NCI-H82 treated with DMSO at 0.1 percent for 48 hours (cell line): ENCODE data around the gene UBC.

Source experiments
- DNase-seq: peaks from one replicate; lab custom pipeline; 2025; ENCODE audit not compliant: unreplicated experiment; lab: John Stamatoyannopoulos, UW

The UBC gene

DNA sequence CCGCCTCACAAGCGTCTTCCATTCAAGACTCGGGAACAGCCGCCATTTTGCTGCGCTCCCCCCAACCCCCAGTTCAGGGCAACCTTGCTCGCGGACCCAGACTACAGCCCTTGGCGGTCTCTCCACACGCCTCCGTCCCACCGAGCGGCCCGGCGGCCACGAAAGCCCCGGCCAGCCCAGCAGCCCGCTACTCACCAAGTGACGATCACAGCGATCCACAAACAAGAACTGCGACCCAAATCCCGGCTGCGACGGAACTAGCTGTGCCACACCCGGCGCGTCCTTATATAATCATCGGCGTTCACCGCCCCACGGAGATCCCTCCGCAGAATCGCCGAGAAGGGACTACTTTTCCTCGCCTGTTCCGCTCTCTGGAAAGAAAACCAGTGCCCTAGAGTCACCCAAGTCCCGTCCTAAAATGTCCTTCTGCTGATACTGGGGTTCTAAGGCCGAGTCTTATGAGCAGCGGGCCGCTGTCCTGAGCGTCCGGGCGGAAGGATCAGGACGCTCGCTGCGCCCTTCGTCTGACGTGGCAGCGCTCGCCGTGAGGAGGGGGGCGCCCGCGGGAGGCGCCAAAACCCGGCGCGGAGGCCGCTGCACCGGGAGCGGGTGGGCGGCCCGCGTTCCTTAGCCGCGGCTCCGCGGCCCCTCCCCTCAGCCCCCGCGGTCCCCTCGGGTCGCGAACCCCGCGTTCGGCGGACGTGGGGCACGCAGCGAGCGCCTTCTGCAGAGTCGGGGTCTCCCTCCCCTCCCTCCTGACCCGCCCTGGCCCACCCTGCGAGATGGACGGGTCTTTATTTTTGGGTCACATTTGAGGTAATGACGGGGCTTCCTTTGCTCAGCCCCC is at the start of gene UBC:
TSS of gene UBC (minus strand) at position 259 of the 847 bp plus-strand sequence. CDS start 879 bp downstream, outside the sequence.
- DNase-seq: no peak

DNA sequence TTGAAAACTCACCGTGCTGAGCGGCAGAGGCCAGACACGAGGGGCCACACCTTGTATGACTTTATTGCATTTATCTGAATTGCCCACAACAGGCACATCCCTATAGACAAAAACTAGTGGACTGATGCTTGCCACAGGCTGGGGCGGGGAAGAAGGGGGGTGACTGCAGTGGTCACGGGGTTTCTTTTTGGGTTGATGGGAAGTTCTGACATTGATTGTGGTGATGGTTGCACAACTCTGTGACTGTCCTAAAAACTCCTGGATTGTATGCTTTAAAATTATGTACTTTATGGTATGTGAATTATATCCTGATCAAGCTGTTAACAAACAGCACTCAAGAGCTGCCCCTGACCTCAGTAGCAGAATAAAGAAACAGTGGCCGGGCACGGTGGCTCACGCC is 48.8 kb upstream of the UBC start:
- no peak for DNase-seq

DNA sequence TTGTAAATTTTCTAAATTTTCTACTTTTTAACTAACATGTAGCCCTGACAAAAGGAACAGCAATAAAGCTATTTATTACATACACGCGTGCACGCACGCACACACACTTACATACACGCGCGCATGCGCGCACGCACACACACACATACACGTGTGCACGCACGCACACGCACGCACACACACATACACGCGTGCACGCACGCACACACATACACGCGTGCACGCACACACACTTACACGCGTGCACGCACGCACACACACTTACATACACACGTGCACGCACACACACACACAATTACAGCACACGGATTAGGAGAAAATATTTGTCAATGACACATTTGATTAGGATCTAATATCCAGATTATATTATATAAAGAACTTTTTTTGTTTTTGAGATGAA is 46.6 kb upstream of the UBC start:
- DNase-seq: no peak

GRCh38 chr12:124956571-124956970 is 42.1 kb upstream of the UBC start:
- DNase-seq: no peak

DNA sequence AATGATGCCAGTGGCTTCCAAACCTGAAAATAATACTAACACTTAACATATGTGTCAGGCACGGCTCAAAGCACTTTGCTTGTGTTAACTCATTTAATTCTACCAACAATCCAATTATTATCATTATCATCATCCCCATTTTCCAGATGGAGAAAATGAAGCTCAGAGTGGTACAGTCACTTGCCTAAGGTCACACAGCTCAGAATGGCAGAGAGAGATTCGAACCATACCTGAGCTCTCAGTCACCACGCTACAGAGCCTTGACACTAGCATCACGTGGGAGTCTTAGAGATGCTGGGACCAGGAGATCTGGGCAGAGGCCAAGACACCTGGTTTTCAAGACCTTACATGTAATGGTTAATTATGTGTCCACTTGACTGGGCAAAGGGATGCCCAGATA is 40.3 kb upstream of the UBC start:
- no peak for DNase-seq

DNA sequence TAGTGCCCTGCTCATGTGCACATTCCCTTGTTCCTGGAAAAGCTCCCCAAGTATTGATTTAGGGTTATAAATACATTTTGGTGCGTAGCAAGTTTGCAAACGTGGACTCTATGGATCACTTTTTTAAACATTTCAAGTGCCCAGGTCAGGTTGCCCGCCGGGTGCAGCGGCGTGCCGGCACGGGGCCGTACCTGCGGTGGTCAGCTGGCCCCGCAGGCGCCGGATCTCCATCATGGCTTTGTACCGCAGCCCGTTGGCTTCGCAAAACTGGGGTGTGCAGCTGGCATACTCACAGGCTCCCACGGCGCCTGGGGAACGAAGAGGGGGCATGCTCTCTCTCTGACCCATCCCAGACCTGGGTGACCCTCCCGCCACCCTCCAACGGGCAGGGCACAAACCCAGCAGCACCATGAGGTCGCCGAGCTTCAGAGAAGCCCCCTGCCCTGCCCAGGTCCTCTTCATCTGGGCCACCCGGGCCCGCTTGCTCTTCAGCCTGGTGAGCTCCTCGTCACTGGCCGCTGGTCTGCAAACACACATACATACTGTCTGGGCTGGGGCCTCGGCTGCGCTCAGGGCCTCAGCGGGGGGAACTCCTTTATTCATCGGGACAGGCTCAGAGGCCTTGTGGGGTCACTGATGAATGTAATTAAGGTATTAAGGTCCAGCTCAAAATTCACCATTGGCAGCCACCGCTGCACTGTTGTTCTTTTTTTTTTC is 39.4 kb upstream of the UBC start:
- no peak for DNase-seq

GRCh38 chr12:124952801-124953200 is 38.4 kb upstream of the UBC start:
- DNase-seq: no peak

DNA sequence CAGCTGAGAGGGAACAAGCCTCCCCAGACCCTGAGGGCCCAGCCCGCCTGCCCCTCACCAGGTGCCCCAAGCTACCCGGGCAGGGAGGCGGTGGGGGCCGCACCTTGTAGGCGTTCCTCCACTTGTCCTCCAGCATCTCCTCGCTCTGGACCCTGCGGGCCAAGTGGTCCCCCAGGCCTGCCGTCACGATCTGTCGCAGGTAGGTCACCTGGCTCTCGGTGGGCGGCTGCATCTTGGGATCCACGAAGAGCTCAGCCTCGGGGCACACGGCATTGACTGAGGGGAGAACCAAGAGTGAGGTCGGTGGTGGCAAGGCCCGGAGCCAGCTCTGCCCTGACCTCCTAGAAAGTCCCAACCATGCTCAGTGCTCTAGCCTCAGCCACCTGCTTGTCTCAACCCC is 37.8 kb upstream of the UBC start:
- DNase-seq: no peak

DNA sequence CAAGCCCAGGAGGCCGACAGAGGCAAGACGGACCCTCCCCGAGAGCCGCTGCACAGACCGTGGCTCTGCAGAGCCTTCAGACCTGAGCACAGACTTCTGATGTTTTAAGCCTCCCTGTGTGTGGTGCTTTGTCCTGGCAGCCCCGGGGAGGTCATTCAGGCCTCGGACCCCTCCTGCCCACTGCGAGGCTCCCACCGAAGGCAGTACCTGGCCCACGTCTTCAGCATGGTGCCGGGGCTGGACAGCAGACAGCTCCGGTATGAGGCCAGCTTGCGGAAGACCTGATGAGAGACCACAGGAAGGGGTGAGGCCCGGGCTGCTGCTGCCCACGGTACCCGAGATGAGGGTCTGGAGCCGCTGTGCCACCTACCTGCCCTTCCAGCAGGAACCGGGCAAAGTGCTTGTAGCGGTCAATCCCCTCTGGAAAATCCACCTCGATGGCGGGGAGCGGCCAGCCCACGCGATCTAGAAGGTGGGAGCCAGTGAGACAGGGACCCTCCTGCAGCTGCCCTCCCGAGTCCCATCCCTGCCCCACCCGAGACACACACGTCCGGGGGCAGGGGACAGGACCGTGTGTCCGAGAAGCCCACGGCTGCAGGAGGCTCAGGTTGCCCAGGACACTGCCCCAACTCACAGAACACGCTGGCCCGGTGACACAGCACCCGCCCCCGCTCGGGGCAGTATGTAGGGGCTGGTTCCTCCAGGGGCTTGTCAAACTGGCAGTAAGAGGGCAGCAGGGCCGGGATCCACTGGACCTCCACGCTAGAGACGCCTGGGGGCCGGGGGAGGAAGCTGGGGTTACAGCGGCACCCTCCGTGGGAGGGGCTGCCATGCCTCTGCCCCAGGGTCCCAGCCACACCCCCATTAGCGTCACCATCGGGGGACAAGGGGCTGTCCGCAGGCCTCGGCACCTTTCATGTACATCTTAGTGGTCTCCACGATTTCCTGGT is 35.6 kb upstream of the UBC start:
- no peak for DNase-seq

DNA sequence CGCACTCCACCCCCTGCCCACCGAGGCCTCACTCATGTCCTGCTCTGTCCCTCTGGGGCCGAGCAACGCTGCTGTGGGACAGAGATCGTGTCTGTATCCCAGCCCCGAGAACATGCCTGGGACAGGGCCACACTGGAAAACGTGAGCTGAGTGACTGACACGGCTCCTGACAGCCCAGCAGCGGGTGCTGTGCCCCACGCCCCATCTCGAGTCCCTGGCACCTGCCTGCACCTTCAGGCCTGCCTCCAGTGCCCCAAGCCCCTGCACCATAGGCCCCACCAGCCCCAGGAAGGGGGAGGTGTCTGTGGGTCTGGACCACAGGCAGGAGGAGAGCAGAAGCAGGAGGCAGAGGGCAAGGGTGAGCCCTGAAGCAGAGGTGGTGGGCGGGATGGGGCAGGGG is 34.6 kb upstream of the UBC start:
- no peak for DNase-seq

DNA sequence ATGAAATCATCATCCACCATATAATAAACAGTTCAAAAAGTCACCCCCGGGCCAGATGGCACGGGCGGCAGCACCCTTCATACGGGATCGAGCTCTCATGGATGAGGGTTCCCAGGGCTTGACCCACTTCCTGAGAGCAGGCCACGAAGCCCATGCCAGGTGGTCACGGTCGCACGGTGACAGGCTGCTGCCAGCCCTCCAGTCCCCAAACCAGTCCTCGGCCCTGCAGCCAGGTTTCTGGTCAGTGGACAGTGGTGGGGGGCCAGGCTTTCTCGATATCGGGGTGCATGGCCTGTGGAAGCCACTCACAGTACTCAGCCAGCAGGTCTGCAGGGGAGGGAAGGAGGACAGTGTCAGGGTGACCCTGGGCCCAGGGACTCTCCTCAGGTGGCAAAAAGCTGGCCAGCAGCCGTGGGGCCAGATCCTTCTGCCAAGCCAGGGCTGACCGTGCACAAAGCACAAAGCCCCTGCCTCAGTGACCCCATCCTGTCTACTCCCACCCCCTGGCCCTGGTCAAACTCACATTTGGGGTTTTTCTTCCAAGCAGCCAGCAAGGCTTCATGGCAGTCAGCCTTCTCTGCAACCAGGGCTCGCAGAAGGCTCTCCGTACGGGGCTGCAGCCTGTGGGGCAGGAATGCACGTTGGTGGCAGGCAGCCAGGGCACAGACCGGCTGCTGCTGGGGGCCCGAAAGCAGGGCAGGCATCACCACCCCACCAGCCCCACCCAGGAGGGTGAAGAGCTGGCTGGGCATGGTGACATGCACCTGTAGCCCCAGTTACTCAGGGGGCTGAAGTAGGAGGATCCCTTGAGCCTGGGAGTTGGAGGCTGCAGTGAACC is 33.3 kb upstream of the UBC start:
- no peak for DNase-seq

GRCh38 chr12:124947013-124947412 is 32.6 kb upstream of the UBC start:
- DNase-seq: no peak

DNA sequence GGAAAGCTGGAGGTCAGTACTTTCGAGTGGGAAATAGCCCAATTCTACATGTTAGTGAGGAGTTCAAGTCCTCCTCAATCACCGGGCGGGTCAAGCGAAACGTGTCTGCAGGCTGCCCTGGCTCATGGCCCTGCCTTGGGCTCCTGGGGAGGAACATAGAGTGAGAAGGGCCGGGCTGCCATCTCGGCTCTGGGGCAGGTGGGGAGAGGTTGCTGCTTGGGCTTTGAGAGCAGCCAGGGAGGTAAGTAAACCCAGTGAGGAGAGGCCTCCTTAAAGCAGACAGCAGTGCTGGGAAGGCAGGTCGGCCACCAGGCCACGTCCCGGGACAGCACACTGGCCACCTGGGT is 32.0 kb upstream of the UBC start:
- DNase-seq: no peak

- no peak for DNase-seq
These were observed 26.7 kb upstream of the UBC start for GRCh38 chr12:124941170-124941527.

DNA sequence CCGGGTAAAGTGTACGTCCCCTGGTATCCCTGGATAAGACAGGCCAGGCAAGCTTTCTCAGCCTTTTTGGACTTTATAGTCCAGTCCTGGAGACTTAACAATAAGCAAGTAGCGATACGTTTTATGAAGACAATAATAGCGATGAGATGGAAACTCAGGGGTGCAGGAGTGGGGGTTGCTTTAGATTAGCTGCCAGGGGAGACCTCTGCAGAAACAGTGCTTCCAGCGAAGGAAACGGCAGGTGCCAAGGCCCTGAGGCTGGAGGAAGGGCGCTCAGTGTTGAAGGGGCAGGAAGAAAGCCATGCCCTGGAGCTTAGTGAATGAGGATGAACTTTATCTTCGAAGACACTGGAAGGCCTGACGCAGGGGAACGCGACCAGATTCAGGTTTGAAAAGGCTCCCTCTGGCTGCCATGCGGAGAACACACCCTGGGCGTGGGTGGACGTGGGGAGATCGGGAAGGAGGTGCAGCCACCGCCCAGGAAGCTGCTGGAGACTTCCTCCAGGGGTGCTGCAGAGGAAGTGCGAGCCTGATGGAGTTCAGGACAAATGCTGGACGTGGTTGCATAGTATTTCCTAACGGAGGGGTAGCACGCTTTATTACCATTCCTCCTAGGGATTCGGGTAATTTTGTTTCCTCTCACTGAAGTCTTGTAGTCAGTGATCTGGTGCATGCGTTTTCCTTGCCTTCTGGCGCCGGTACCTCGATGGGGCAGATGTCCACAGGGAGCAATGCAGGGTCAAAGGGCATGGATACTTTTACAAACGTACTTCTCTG is 26.1 kb upstream of the UBC start:
- DNase-seq: no peak

DNA sequence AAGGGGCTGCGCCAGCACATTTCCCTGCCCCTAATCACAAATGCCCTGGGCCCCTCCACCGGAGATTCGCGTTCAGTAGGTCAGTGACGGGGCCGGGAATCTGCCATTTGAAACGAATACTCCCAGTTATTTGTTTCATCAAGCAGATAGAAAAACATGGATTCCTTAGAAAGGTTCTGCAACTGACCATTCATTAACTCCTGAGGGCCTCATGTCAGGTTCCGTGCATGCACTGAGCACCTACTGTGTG is 25.6 kb upstream of the UBC start:
- DNase-seq: no peak

DNA sequence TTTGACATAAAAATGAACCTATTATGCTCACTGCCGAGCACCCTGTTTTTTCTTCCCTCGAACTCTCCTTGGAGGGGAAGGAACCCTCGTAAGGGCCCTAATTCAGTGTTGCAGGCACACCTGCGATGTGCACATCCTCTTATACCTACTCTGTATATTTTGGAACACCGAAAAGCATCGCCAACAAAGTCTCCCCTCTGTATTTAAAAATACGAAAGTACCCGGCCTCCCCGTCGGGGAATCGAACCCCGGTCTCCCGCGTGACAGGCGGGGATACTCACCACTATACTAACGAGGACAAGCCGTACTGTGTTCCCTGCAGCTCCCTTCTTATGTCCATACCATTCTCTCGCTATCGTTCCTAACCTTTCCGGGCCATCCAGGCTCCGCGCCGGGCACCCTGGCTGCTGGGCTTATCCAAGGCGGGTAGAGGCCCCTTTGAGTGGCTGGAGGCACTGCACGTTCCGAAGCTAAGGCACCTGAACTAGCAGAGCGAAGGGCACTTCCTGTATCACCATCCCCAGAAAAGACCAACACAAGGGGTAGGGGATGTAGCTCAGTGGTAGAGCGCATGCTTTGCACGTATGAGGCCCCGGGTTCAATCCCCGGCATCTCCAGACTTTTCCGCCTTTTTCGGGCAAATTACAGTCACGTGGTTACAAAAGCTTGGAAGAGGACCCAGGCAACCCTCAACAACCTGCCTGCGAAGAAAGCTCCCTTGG is 25.1 kb upstream of the UBC start:
- no peak for DNase-seq

DNA sequence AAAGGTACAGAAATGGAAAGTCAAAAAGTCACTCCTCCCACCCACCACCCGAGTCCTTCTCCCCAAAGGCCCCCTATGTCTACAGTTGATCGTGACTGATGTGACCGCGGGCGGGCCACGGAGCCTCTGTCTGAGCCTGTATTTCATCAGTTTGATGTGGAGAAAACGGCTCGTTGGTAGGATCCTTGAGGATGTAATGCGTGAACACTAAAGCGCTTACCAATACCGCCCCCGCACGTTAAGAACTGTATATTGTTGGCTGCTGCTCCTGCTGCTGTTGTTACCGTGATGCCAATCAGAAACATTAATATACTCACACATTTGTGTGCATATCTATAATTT is 24.6 kb upstream of the UBC start:
- no peak for DNase-seq

DNA sequence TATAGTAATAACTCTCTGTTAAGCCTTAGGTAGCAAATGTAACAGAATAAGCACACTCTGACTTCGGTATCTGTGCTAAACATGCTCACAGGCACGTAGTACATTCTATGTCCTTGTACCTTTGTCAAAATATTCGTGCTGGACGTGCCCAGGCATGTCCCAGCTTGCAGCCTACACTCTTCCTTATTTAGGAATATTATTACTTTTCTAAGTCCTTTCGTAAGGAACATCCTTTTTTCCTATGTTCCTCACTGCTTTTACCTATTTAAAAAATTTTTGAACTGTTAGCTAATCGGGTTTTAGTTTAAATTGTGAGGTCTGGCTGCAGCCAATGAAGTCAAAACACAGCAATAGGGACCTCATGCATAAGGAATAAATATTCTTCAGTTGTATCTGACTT is 24.1 kb upstream of the UBC start:
- DNase-seq: no peak

GRCh38 chr12:124938108-124938507 is 23.7 kb upstream of the UBC start:
- DNase-seq: no peak
